Measurements from ENCODE around the gene TGM6.

DNA sequence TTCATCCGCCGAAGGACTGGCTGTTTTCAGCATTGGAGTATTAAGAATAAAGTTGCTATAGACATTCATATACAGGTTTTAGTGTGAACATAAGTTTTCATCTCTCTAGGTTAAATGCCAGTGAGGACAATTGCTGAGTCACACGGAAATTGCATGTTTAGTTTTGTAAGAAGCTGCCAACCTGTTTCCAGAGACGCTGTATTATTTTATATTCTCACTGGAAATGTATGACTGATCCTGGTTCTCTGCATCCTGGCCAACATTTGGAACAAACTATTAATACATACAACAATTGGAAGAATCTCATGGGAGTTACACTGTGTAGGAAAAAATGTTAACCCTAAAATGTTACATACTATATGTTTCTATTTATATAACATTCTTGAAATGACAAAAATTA is 16.7 kb upstream of the TGM6 start:
- TF ChIP-seq POLR2G (IDR thresholded peaks at IDR 0.05; ENCODE audit: low read depth, low read length), result no peak
- no peak for TF ChIP-seq JUN (IDR thresholded peaks at IDR 0.05; ENCODE audit: borderline replicate concordance, low read depth, low read length)
- TF ChIP-seq JUN (CRISPR knock-in tag; IDR thresholded peaks at IDR 0.05; ENCODE audit: borderline replicate concordance), result no peak
- TF ChIP-seq, protein P1, sequence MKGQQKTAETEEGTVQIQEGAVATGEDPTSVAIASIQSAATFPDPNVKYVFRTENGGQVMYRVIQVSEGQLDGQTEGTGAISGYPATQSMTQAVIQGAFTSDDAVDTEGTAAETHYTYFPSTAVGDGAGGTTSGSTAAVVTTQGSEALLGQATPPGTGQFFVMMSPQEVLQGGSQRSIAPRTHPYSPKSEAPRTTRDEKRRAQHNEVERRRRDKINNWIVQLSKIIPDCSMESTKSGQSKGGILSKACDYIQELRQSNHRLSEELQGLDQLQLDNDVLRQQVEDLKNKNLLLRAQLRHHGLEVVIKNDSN (CRISPR knock-in tag; IDR thresholded peaks at IDR 0.05), result no peak
- no peak for TF ChIP-seq SIN3A (IDR thresholded peaks at IDR 0.05; ENCODE audit: borderline replicate concordance in 2 of 2, control insufficient read depth in 1 of 2, low read depth in 2 of 2, low read length in 2 of 2)
- no peak for TF ChIP-seq ERF (CRISPR knock-in tag; IDR thresholded peaks at IDR 0.05)
- no peak for TF ChIP-seq MTF1 (CRISPR knock-in tag; IDR thresholded peaks at IDR 0.05; ENCODE audit: borderline replicate concordance)
- no peak for TF ChIP-seq ATF1 (CRISPR knock-in tag; IDR thresholded peaks at IDR 0.05)
- TF ChIP-seq ATF1 (tag; IDR thresholded peaks at IDR 0.05), result no peak
- no peak for TF ChIP-seq CEBPB (tag; IDR thresholded peaks at IDR 0.05)
- no peak for TF ChIP-seq FOXJ3 (CRISPR knock-in tag; IDR thresholded peaks at IDR 0.05)
- TF ChIP-seq TSC22D4 (tag; IDR thresholded peaks at IDR 0.05), result no peak
- TF ChIP-seq ZKSCAN1 (IDR thresholded peaks at IDR 0.05; ENCODE audit: low read depth, low read length), result no peak
- TF ChIP-seq EP300 (IDR thresholded peaks at IDR 0.05; ENCODE audit: low read length), result no peak
- no peak for TF ChIP-seq PATZ1 (CRISPR knock-in tag; IDR thresholded peaks at IDR 0.05; ENCODE audit: borderline replicate concordance)
- TF ChIP-seq TRIM24 (IDR thresholded peaks at IDR 0.05), result no peak

All from K562 (cell line).